ENCODE results near the gene PER1.

GRCh38 chr17:8166731-8167130 lies 14.5 kb upstream of the PER1 start:
- TF ChIP-seq CTCF (IDR thresholded peaks at IDR 0.05) (no peak), POLR2A (IDR thresholded peaks at IDR 0.05) (no peak)

Data from sigmoid colon (tissue), 3 donors.